ENCODE measurements around the gene HEXD. TPM values are rescaled to one million over a fixed set of nuclear protein-coding genes. Genes with fewer than 3 reads are reported as not detected.

The HEXD gene
- total RNA-seq, 4 donors from 2014 or later: 29.1 to 66.4 (median 47.3) TPM

- ATAC-seq (ENCODE audit: low FRiP score) (peak; percentile 58), DNase-seq (ENCODE audit: low spot score) (peak; percentile 46)
- TF ChIP-seq CTCF (IDR thresholded peaks at IDR 0.05): peak in 1 of 3 donors; percentile 19
Measured at GRCh38 chr17:82414548-82415281, 3.4 kb upstream of the HEXD start.

DNA sequence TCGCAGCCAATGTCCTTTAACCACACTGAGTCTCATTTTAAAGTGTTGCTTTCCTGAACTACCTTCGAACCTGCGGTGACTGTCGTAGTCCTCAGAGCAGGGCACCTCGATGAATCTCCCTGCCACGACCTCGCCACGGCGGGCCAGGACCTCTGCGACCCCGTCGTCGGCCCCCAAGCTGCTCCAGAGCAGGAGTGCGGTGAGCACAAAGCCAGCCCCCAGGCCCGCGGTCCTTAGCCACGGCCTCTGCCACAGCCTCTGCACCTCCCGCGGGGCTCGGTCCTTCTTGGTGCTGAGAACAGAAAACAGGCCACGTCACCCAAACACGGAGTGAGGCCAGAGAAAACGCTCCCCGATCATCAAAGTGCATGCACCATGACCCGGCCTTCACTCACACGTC is 2.8 kb upstream of the HEXD start:
- DNase-seq (ENCODE audit: low spot score): no peak
- TF ChIP-seq CTCF (IDR thresholded peaks at IDR 0.05): no peak
- no peak for ATAC-seq (ENCODE audit: low FRiP score)

- TF ChIP-seq CTCF (IDR thresholded peaks at IDR 0.05): no peak
- ATAC-seq (ENCODE audit: low FRiP score): no peak
- DNase-seq (ENCODE audit: low spot score): no peak
Measured at GRCh38 chr17:82415786-82416185, 2.4 kb upstream of the HEXD start.

DNA sequence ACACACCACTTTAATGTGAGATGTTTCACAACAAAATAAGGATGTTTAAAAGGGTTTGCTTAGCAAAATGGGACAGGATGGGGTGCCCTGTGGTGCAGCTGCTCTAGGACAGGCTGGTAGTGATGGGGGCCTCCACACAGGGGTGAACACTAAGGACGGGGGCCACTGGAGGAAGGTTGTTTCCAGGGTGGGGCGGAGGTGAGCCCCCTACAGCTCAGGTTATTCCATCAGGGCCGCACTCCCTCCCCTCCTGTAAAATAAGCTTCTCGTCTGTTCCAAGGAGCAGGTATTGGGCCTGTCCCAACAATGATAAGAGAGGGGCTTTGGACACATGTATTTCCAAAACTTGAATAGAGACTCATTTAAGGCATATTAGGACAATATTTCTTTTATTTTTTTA is 1.9 kb upstream of the HEXD start:
- no peak for TF ChIP-seq CTCF (IDR thresholded peaks at IDR 0.05)
- ATAC-seq (ENCODE audit: low FRiP score) (no peak), DNase-seq (ENCODE audit: low spot score) (no peak)

DNA sequence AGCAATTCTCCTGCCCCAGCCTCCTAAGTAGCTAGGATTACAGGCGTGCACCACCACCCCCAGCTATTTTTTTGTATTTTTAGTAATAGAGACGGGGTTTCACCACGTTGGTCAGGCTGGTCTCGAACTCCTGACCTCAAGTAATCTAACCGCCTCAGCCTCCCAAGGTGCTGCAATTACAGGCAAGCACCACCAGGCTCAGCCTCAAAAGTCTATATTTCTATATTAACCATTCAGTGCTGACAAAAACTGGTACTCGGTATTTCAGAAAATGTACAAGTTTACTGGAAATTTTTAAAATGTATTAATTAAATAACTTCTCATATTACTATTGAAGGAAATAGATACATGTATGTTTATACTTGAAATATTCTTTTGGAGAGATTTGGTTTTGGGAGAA is 1.4 kb upstream of the HEXD start:
- DNase-seq (ENCODE audit: low spot score): no peak
- no peak for ATAC-seq (ENCODE audit: low FRiP score)
- no peak for TF ChIP-seq CTCF (IDR thresholded peaks at IDR 0.05)

DNA sequence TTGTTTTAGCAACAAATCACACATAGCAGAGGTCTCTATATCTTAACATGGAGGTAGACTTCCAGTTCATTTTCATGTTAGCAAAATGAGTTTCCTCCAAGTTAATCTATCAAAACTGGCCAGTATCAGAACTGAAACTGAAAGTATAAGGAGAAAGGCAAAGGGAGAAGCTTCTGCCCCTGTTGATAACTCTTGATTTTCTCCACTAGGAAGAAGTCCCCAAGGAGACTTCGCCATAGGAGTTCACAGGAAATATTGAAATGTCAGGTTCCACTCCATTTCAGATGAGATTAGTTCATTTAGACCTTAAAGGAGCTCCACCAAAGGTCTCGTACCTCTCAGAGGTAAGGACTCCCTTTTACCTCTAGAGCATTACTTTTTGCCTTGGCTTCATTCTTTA is 1.4 kb downstream of the HEXD start:
- TF ChIP-seq CTCF (IDR thresholded peaks at IDR 0.05): no peak

More for the DNA sequence above, 1.4 kb downstream of the HEXD start:
- no peak for DNase-seq (ENCODE audit: low spot score)
- no peak for ATAC-seq (ENCODE audit: low FRiP score)
